Measurements from ENCODE around the gene KCTD3.

- TF ChIP-seq TSHZ1 (tag by site-specific recombination; IDR thresholded peaks at IDR 0.05; ENCODE audit: borderline replicate concordance) (no peak), ZBTB44 (tag by site-specific recombination; IDR thresholded peaks at IDR 0.05) (no peak), CTCF (tag by site-specific recombination; IDR thresholded peaks at IDR 0.05) (no peak), ZBTB48 (tag by site-specific recombination; IDR thresholded peaks at IDR 0.05) (no peak), ZFP37 (tag by site-specific recombination; IDR thresholded peaks at IDR 0.05) (no peak)
These were observed 76.7 kb downstream of the KCTD3 start for GRCh38 chr1:215643592-215644321.
